GM23248 (cell line): ENCODE measurements around the gene RAD51B. TPM values are rescaled to one million over a fixed set of nuclear protein-coding genes. Genes with fewer than 3 reads are reported as not detected.

Experiments
- DNase-seq: peaks from one replicate; pipeline ENCODE4 v3.0.0-alpha.2; 2015
- H2AFZ ChIP-seq: fragments of 200-600 bp; sonication (generic); 2 replicates; pipeline ENCODE4 v1.6.1; 2016; ENCODE audit warnings: antibody characterized with exemption
- H3F3A ChIP-seq: fragments of 200-600 bp; sonication (generic); 2 replicates; pipeline ENCODE4 v1.6.1; 2016; ENCODE audit warnings: mild to moderate bottlenecking, antibody characterized with exemption, mixed run types; ENCODE audit not compliant: insufficient read depth
- H3K27ac ChIP-seq: fragments of 200-600 bp; sonication (generic); 2 replicates; pipeline ENCODE4 v1.5.1; 2016; ENCODE audit warnings: mild to moderate bottlenecking
- H3K27me3 ChIP-seq: fragments of 200-600 bp; sonication (generic); replicated peaks from 2 replicates; pipeline ENCODE4 v1.6.1; 2016; ENCODE audit warnings: mild to moderate bottlenecking; ENCODE audit not compliant: insufficient read depth
- H3K36me3 ChIP-seq: fragments of 200-600 bp; sonication (generic); 2 replicates; pipeline ENCODE4 v1.6.1; 2016; ENCODE audit warnings: low read depth, mild to moderate bottlenecking
- H3K4me1 ChIP-seq: fragments of 200-600 bp; sonication (generic); 2 replicates; pipeline ENCODE4 v1.6.1; 2016; ENCODE audit warnings: mild to moderate bottlenecking; ENCODE audit not compliant: insufficient read depth
- H3K4me2 ChIP-seq: fragments of 200-600 bp; sonication (generic); one replicate; pipeline ENCODE4 v1.6.1; 2016; ENCODE audit warnings: mild to moderate bottlenecking; ENCODE audit not compliant: unreplicated experiment
- H3K4me3 ChIP-seq: fragments of 200-600 bp; sonication (generic); 2 replicates; pipeline ENCODE4 v1.5.1; 2016; ENCODE audit warnings: mild to moderate bottlenecking
- H3K79me2 ChIP-seq: fragments of 200-600 bp; sonication (generic); 2 replicates; pipeline ENCODE4 v1.6.1; 2016; ENCODE audit warnings: mild to moderate bottlenecking; ENCODE audit not compliant: insufficient read depth
- H3K9ac ChIP-seq: fragments of 200-600 bp; sonication (generic); 2 replicates; pipeline ENCODE4 v1.6.1; 2016; ENCODE audit warnings: mild to moderate bottlenecking
- H3K9me2 ChIP-seq: fragments of 200-600 bp; sonication (generic); 2 replicates; pipeline ENCODE4 v1.6.1; 2016; ENCODE audit warnings: mixed run types, mild to moderate bottlenecking, moderate library complexity; ENCODE audit not compliant: insufficient read depth
- H3K9me3 ChIP-seq: fragments of 200-600 bp; sonication (generic); one replicate; pipeline ENCODE4 v1.6.1; 2017; ENCODE audit warnings: low read depth
- H4K20me1 ChIP-seq: fragments of 200-600 bp; sonication (generic); 2 replicates; pipeline ENCODE4 v1.6.0; 2016; ENCODE audit not compliant: insufficient read depth
- EZH2 ChIP-seq: fragments of 200-600 bp; sonication (generic); IDR thresholded peaks from 2 replicates; pipeline ENCODE4 v1.6.1; 2018; ENCODE audit warnings: antibody characterized with exemption, mild to moderate bottlenecking; ENCODE audit not compliant: insufficient read depth, poor library complexity, severe bottlenecking
- EZH2phosphoT487 ChIP-seq: fragments of 200-600 bp; sonication (generic); IDR thresholded peaks from 2 replicates; pipeline ENCODE4 v1.6.1; 2018; ENCODE audit warnings: antibody characterized with exemption, moderate library complexity, mild to moderate bottlenecking, low read depth; ENCODE audit not compliant: insufficient read depth
- WGBS, 2 experiments: methylation state at CpG; one replicate each; pipeline ENCODE4 v1.1.6; 2015 to 2017; ENCODE audit warnings: low lambda C conversion rate in 2 of 2, low coverage in 1 of 2; ENCODE audit errors: missing lambda C conversion rate in 2 of 2; 5-methylcytosine and 5-hydroxymethylcytosine counted together
- in situ Hi-C: fragments of 300-500 bp; cut with MboI; formaldehyde crosslinking; loops from 2 replicates; pipeline ENCODE4 v1.15.0; 2020
- polyA plus RNA-seq: library from polyadenylated mRNA; unstranded; fragments of >200 nt; fragmentation: Nextera tagmentation; extraction: Ambion mirVana; gene quantifications from 2 replicates; pipeline ENCODE4 v1.2.1, GENCODE V29; 2016
- total RNA-seq: library from RNA; depleted of rRNA; stranded (reverse); fragments of >200 nt; shearing (Covaris generic); gene quantifications from 2 replicates; pipeline ENCODE4 v1.2.3, GENCODE V29; 2014

RAD51B gene
- total and polyA plus RNA-seq, 2 experiments from 2014 or later = 4.0 to 8.8 TPM

GRCh38 chr14:68309616-68310015 lies 490.0 kb downstream of the RAD51B start:
- no peaks in the 10 kb centered on the region for H3K27me3 ChIP-seq
- H3K27ac ChIP-seq = no peak overlapping the region
- in situ Hi-C loops = no loop called here
- no peaks in the 10 kb centered on the region for H3K9me3 ChIP-seq
- TF ChIP-seq EZH2 (no peak), EZH2phosphoT487 (no peak)
- H3K4me2 ChIP-seq = no peak overlapping the region
- 0 out of 2 replicates have a peak, but pooled peaks cover 10% of the 10 kb centered on the region for H3F3A ChIP-seq
- H3K9me2 ChIP-seq = no peaks in the 10 kb centered on the region
- H3K4me1 ChIP-seq = peaks cover 11% of the 10 kb centered on the region
- 78 to 81% methylated on average over 2 of the region's 2 CpGs for WGBS, 2 experiments
- no peak overlapping the region for H2AFZ ChIP-seq
- H3K36me3 ChIP-seq = no peaks in the 10 kb centered on the region
- no peaks in the 10 kb centered on the region for H3K79me2 ChIP-seq
- no peaks in the 10 kb centered on the region for H4K20me1 ChIP-seq
- no peak overlapping the region for H3K4me3 ChIP-seq
- no peak for DNase-seq
- H3K9ac ChIP-seq = no peak overlapping the region

GRCh38 chr14:68312300-68312699 lies 492.7 kb downstream of the RAD51B start:
- WGBS, 2 experiments = 95 to 96% methylated on average over 3 of the region's 3 CpGs
- in situ Hi-C loops = no loop called here
- TF ChIP-seq EZH2 (no peak), EZH2phosphoT487 (no peak)

GRCh38 chr14:68312884-68313610 lies 493.5 kb downstream of the RAD51B start:
- Histone ChIP-seq H3K27me3 (no peaks in the 10 kb centered on the region), H4K20me1 (no peaks in the 10 kb centered on the region), H3K79me2 (no peaks in the 10 kb centered on the region), H3K4me1 (0 out of 2 replicates have a peak, but pooled peaks cover 2% of the 10 kb centered on the region), H3F3A (no peaks in the 10 kb centered on the region), H3K27ac (no peak overlapping the region), H3K9me2 (no peaks in the 10 kb centered on the region), H3K4me2 (no peak overlapping the region), H3K9me3 (no peaks in the 10 kb centered on the region), H3K36me3 (no peaks in the 10 kb centered on the region), H3K9ac (no peak overlapping the region), H3K4me3 (no peak overlapping the region), H2AFZ (no peak overlapping the region)
- in situ Hi-C loops = no loop called here
- WGBS, 2 experiments = 87 to 90% methylated on average over 9 of the region's 9 CpGs
- TF ChIP-seq EZH2phosphoT487 (no peak), EZH2 (no peak)
- DNase-seq = no peak

More at GRCh38 chr14:68312300-68312699, 492.7 kb downstream of the RAD51B start:
- H3K4me2 ChIP-seq = no peak overlapping the region
- no peaks in the 10 kb centered on the region for H3K9me2 ChIP-seq
- H3K36me3 ChIP-seq = no peaks in the 10 kb centered on the region
- DNase-seq = no peak
- H3K79me2 ChIP-seq = no peaks in the 10 kb centered on the region
- no peak overlapping the region for H3K9ac ChIP-seq
- no peaks in the 10 kb centered on the region for H3K9me3 ChIP-seq
- no peak overlapping the region for H3K4me3 ChIP-seq
- H3F3A ChIP-seq = 0 out of 2 replicates have a peak, but pooled peaks cover 7% of the 10 kb centered on the region
- no peaks in the 10 kb centered on the region for H4K20me1 ChIP-seq
- no peak overlapping the region for H3K27ac ChIP-seq
- H2AFZ ChIP-seq = no peak overlapping the region
- no peaks in the 10 kb centered on the region for H3K27me3 ChIP-seq
- H3K4me1 ChIP-seq = peaks cover 9% of the 10 kb centered on the region

- Histone ChIP-seq H3K9me2 (no peaks in the 10 kb centered on the region), H3K4me1 (no peaks in the 10 kb centered on the region), H3K27ac (no peak overlapping the region), H3K27me3 (no peaks in the 10 kb centered on the region), H2AFZ (no peak overlapping the region), H3K9me3 (no peaks in the 10 kb centered on the region), H3F3A (no peaks in the 10 kb centered on the region), H3K4me2 (no peak overlapping the region), H3K4me3 (no peak overlapping the region), H4K20me1 (no peaks in the 10 kb centered on the region), H3K79me2 (no peaks in the 10 kb centered on the region), H3K36me3 (no peaks in the 10 kb centered on the region), H3K9ac (no peak overlapping the region)
- TF ChIP-seq EZH2 (no peak), EZH2phosphoT487 (no peak)
- no peak for DNase-seq
- 50 to 54% methylated on average over 4 of the region's 4 CpGs for WGBS, 2 experiments
- in situ Hi-C loops = no loop called here
Measured at GRCh38 chr14:68314642-68315041, 495.1 kb downstream of the RAD51B start.
